ENCODE data around the gene MYH11. TPM values are rescaled to one million over a fixed set of nuclear protein-coding genes. Genes with fewer than 3 reads are reported as not detected.
"Not testable (repeated sequence)": the region's sequence is repeated elsewhere in the genome, so short reads cannot be mapped to it uniquely, and the experiment has no call there.

Gene MYH11
- total RNA-seq, 1 experiment from 2014 or later, result not detected

GRCh38 chr16:15854061-15854460, 2.8 kb downstream of the MYH11 start:
- POLR2A ChIA-PET (ENCODE audit: low non-redundant PET), result no interaction called here
- Histone ChIP-seq H3K27me3 (replicated peaks; ENCODE audit: insufficient read depth, low read depth, low read length, poor library complexity) (peaks cover 53% of the 10 kb centered on the region), H3K4me3 (ENCODE audit: low read depth, low read length, poor library complexity, severe bottlenecking) (no peak overlapping the region), H3K36me3 (ENCODE audit: insufficient read depth, low read length, poor library complexity, severe bottlenecking) (no peaks in the 10 kb centered on the region), H3K4me1 (ENCODE audit: insufficient read depth, low read length, poor library complexity, severe bottlenecking) (no peaks in the 10 kb centered on the region), H3K9me3 (ENCODE audit: low read depth, low read length, poor library complexity, severe bottlenecking) (no peaks in the 10 kb centered on the region), H3K27ac (ENCODE audit: low read depth, low read length, poor library complexity, severe bottlenecking) (no peak overlapping the region)
- TF ChIP-seq CTCF (conservative IDR thresholded peaks at IDR 0.05; ENCODE audit: low read depth, low read length) (no peak), EZH2 (IDR thresholded peaks at IDR 0.05; ENCODE audit: borderline replicate concordance, low read depth, low read length, poor library complexity, severe bottlenecking) (no peak)
- intact Hi-C loops (cut with micrococcal nuclease; ENCODE audit: unreplicated experiment), result no loop called here
- no peak for DNase-seq (ENCODE audit: low spot score)
- no TSS peak for BruUV-seq (replicated peaks)
- CTCF ChIA-PET, result no interaction called here

GRCh38 chr16:15853021-15853420, 3.8 kb downstream of the MYH11 start:
- intact Hi-C loops (cut with micrococcal nuclease; ENCODE audit: unreplicated experiment), result no loop called here
- TF ChIP-seq EZH2 (IDR thresholded peaks at IDR 0.05; ENCODE audit: borderline replicate concordance, low read depth, low read length, poor library complexity, severe bottlenecking) (no peak), CTCF (conservative IDR thresholded peaks at IDR 0.05; ENCODE audit: low read depth, low read length) (no peak)
- Histone ChIP-seq H3K4me1 (ENCODE audit: insufficient read depth, low read length, poor library complexity, severe bottlenecking) (no peaks in the 10 kb centered on the region), H3K27me3 (replicated peaks; ENCODE audit: insufficient read depth, low read depth, low read length, poor library complexity) (peaks cover 43% of the 10 kb centered on the region), H3K4me3 (ENCODE audit: low read depth, low read length, poor library complexity, severe bottlenecking) (no peak overlapping the region), H3K9me3 (ENCODE audit: low read depth, low read length, poor library complexity, severe bottlenecking) (no peaks in the 10 kb centered on the region), H3K36me3 (ENCODE audit: insufficient read depth, low read length, poor library complexity, severe bottlenecking) (no peaks in the 10 kb centered on the region), H3K27ac (ENCODE audit: low read depth, low read length, poor library complexity, severe bottlenecking) (no peak overlapping the region)
- ChIA-PET CTCF (no interaction called here), POLR2A (ENCODE audit: low non-redundant PET) (no interaction called here)
- DNase-seq (ENCODE audit: low spot score), result no peak
- BruUV-seq (replicated peaks), result no TSS peak

GRCh38 chr16:15850555-15850954, 6.3 kb downstream of the MYH11 start:
- POLR2A ChIA-PET (ENCODE audit: low non-redundant PET); H3K9me3 ChIP-seq (ENCODE audit: low read depth, low read length, poor library complexity, severe bottlenecking); H3K4me3 ChIP-seq (ENCODE audit: low read depth, low read length, poor library complexity, severe bottlenecking); H3K36me3 ChIP-seq (ENCODE audit: insufficient read depth, low read length, poor library complexity, severe bottlenecking); H3K4me1 ChIP-seq (ENCODE audit: insufficient read depth, low read length, poor library complexity, severe bottlenecking); BruUV-seq (replicated peaks); CTCF ChIA-PET; DNase-seq (ENCODE audit: low spot score); intact Hi-C loops (cut with micrococcal nuclease; ENCODE audit: unreplicated experiment); H3K27ac ChIP-seq (ENCODE audit: low read depth, low read length, poor library complexity, severe bottlenecking): not testable (repeated sequence)
- H3K27me3 ChIP-seq (replicated peaks; ENCODE audit: insufficient read depth, low read depth, low read length, poor library complexity), result peaks cover 18% of the 10 kb centered on the region

- BruUV-seq (replicated peaks), result no TSS peak
- H3K4me1 ChIP-seq (ENCODE audit: insufficient read depth, low read length, poor library complexity, severe bottlenecking), result no peaks in the 10 kb centered on the region
- TF ChIP-seq EZH2 (IDR thresholded peaks at IDR 0.05; ENCODE audit: borderline replicate concordance, low read depth, low read length, poor library complexity, severe bottlenecking) (no peak), CTCF (conservative IDR thresholded peaks at IDR 0.05; ENCODE audit: low read depth, low read length) (no peak)
- intact Hi-C loops (cut with micrococcal nuclease; ENCODE audit: unreplicated experiment), result no loop called here
- no peaks in the 10 kb centered on the region for H3K9me3 ChIP-seq (ENCODE audit: low read depth, low read length, poor library complexity, severe bottlenecking)
- H3K36me3 ChIP-seq (ENCODE audit: insufficient read depth, low read length, poor library complexity, severe bottlenecking), result no peaks in the 10 kb centered on the region
- POLR2A ChIA-PET (ENCODE audit: low non-redundant PET), result interaction anchor here (0.5 kb wide), 1 partner anchor 14 kb away, joined by 7 read pairs; no protein-coding TSS in a partner anchor
- DNase-seq (ENCODE audit: low spot score), result no peak
- H3K27ac ChIP-seq (ENCODE audit: low read depth, low read length, poor library complexity, severe bottlenecking), result no peak overlapping the region
- H3K27me3 ChIP-seq (replicated peaks; ENCODE audit: insufficient read depth, low read depth, low read length, poor library complexity), result peaks cover 7% of the 10 kb centered on the region
- no peak overlapping the region for H3K4me3 ChIP-seq (ENCODE audit: low read depth, low read length, poor library complexity, severe bottlenecking)
- CTCF ChIA-PET, result no interaction called here
Observed at GRCh38 chr16:15849209-15849981, 7.4 kb downstream of the MYH11 start.

All from A673 (cell line).